SKM-1 (cell line): ENCODE measurements around the gene H6PD.

Experiments
- DNase-seq: peaks from one replicate; lab custom pipeline; 2025; ENCODE audit not compliant: unreplicated experiment; lab: John Stamatoyannopoulos, UW

H6PD gene

GRCh38 chr1:9314711-9315379 lies 80.3 kb downstream of the H6PD start:
- DNase-seq, result no peak

GRCh38 chr1:9315411-9316079 lies 81.0 kb downstream of the H6PD start:
- no peak for DNase-seq

- DNase-seq, result no peak
Measured at GRCh38 chr1:9316080-9316444, 81.5 kb downstream of the H6PD start.

GRCh38 chr1:9316512-9316911 lies 81.9 kb downstream of the H6PD start:
- no peak for DNase-seq

GRCh38 chr1:9317072-9317471 lies 82.5 kb downstream of the H6PD start:
- DNase-seq, result no peak

GRCh38 chr1:9317591-9318417 lies 83.2 kb downstream of the H6PD start:
- no peak for DNase-seq

- no peak for DNase-seq
Measured at GRCh38 chr1:9319208-9319788, 84.7 kb downstream of the H6PD start.

- DNase-seq, result no peak
Measured at GRCh38 chr1:9319789-9320519, 85.4 kb downstream of the H6PD start.
